Endothelial cell (in vitro differentiated cells): ENCODE data around the gene DHRS7. TPM values are rescaled to one million over a fixed set of nuclear protein-coding genes. Genes with fewer than 3 reads are reported as not detected.

ENCODE experiments used
- DNase-seq: peaks from one replicate; pipeline ENCODE4 v3.0.0; 2021; ENCODE audit warnings: low spot score
- H3K27ac Mint-ChIP-seq: one replicate; pipeline ENCODE4 v1.8.0; 2021; ENCODE audit warnings: mixed read lengths, inconsistent platforms; ENCODE audit not compliant: unreplicated experiment
- H3K27me3 Mint-ChIP-seq: one replicate; pipeline ENCODE4 v1.8.0; 2021; ENCODE audit warnings: mild to moderate bottlenecking, moderate library complexity, mixed read lengths, inconsistent platforms; ENCODE audit not compliant: unreplicated experiment
- H3K36me3 Mint-ChIP-seq: one replicate; pipeline ENCODE4 v1.8.0; 2021; ENCODE audit warnings: mild to moderate bottlenecking, low read depth, mixed read lengths, inconsistent platforms; ENCODE audit not compliant: unreplicated experiment
- H3K4me1 Mint-ChIP-seq: one replicate; pipeline ENCODE4 v1.8.0; 2021; ENCODE audit warnings: mild to moderate bottlenecking, mixed read lengths, inconsistent platforms; ENCODE audit not compliant: unreplicated experiment
- H3K4me3 Mint-ChIP-seq: one replicate; pipeline ENCODE4 v1.8.0; 2021; ENCODE audit warnings: mild to moderate bottlenecking, mixed read lengths, inconsistent platforms; ENCODE audit not compliant: unreplicated experiment
- H3K9me3 Mint-ChIP-seq: one replicate; pipeline ENCODE4 v1.8.0; 2021; ENCODE audit warnings: mixed read lengths, inconsistent platforms; ENCODE audit not compliant: unreplicated experiment
- total RNA-seq: library from RNA; stranded (reverse); fragmentation: NEBNext Ultra II Directional; extraction: Animal tissue kit (Norgen Biotek cat#: 25700); gene quantifications from one replicate; pipeline ENCODE4 v1.2.1, GENCODE V29; 2021; ENCODE audit not compliant: unreplicated experiment
- TF ChIP-seq, protein P1 (sequence below): fragments of 200-600 bp; sonication (generic); IDR thresholded peaks from one replicate; pipeline ENCODE4 v1.5.0; 2021; ENCODE audit warnings: antibody characterized with exemption; ENCODE audit not compliant: unreplicated experiment

Gene DHRS7
- total RNA-seq, 1 donor from 2014 or later: 67.3 TPM

DNA sequence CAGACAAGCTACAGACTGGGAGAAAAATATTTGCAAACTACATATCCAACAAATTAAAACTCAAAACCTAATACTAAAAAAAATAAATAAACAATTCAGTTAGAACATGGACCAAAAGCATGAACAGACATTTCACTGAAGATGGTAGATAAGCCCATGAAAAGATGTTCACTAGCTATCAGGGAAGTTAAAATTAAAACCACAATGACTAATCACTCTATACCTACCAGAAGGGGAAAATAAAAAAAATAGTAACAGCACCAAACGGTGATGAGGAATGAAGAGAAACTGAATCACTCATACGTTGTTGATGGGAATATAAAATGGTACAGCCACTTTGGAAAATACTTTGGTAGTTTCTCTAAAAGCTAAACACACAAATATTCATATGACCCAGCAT lies 31.1 kb upstream of the DHRS7 start:
- H3K4me1 Mint-ChIP-seq: peaks cover 12% of the 10 kb centered on the region
- no peak for DNase-seq
- H3K27ac Mint-ChIP-seq: no peak overlapping the region
- TF ChIP-seq, protein P1, sequence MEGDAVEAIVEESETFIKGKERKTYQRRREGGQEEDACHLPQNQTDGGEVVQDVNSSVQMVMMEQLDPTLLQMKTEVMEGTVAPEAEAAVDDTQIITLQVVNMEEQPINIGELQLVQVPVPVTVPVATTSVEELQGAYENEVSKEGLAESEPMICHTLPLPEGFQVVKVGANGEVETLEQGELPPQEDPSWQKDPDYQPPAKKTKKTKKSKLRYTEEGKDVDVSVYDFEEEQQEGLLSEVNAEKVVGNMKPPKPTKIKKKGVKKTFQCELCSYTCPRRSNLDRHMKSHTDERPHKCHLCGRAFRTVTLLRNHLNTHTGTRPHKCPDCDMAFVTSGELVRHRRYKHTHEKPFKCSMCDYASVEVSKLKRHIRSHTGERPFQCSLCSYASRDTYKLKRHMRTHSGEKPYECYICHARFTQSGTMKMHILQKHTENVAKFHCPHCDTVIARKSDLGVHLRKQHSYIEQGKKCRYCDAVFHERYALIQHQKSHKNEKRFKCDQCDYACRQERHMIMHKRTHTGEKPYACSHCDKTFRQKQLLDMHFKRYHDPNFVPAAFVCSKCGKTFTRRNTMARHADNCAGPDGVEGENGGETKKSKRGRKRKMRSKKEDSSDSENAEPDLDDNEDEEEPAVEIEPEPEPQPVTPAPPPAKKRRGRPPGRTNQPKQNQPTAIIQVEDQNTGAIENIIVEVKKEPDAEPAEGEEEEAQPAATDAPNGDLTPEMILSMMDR: no peak
- H3K4me3 Mint-ChIP-seq: no peak overlapping the region
- no peaks in the 10 kb centered on the region for H3K36me3 Mint-ChIP-seq
- H3K27me3 Mint-ChIP-seq: no peaks in the 10 kb centered on the region
- no peaks in the 10 kb centered on the region for H3K9me3 Mint-ChIP-seq

DNA sequence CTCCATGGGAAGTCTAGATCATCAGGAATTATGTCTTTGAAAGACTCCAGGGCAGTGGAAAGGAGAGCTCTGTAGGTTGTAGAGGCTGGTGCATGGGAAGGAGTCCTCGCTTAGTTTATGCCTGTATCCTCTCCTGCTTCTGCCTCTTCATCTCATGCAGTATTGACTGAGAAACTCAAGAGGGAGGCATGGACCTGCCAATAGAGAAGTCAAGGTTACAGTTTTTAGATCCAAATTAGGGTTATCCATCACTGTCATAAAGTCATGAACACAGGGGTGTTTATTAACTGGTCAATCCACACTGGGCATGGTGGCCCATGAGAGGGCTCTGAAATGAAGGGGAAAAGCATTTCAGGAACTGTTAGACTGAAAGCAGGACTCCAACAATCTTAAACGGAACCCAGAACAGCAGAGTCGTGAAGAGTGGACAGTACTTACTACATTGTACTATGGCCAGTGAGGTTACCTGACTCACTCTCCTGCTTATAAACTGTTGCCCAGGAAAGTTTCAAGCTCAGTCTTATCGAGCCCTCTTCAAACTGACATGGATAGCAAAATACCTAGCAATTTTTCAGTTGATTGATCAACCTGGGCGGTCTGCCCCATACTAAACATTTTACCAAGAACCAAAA lies 30.1 kb upstream of the DHRS7 start:
- no peak overlapping the region for H3K27ac Mint-ChIP-seq
- no peaks in the 10 kb centered on the region for H3K36me3 Mint-ChIP-seq
- TF ChIP-seq, protein P1: no peak
- no peak for DNase-seq
- no peak overlapping the region for H3K4me3 Mint-ChIP-seq
- H3K4me1 Mint-ChIP-seq: peaks cover 12% of the 10 kb centered on the region
- no peaks in the 10 kb centered on the region for H3K27me3 Mint-ChIP-seq
- H3K9me3 Mint-ChIP-seq: no peaks in the 10 kb centered on the region

DNA sequence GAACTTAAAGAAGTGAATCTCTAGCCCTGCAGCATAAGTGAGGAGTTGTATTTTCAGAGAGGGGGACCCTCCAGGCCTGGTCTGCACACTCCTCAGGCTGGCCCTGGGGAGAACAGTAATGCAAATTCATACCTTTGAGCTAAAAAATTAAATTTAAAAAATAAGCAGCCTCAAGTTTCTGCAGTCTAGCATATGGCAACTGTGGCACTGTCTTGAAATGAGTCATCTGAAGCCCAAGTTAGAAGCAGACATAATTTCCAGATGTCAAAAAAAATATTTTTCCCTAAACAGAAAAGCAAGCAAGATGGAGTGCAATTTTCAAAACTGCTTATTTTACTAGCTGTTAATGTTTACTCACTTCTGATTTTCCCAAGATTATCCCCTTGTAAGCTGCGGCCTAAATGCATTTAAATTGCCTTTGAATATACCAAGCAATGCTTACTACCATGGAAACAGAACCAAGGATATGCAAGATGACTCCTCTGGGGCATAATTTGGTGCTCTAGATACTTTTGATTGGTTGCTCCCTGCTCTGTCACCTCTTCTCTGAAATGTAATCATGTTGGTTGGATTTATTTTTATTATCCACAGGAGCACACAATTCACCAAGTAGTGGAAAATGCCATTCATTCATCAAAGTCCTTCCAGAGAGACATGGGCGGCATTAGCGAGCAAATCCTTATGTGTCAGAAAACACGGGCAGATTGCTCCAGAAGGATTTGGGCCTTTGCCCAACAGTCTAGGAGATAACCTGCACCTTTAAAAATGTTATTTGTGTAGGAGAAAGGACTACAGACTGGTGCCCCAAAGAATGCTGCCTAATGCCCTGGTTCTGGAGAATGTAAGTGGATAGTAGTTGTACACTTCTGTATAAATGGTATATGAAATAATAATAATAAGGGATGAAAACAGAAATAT lies 25.0 kb upstream of the DHRS7 start:
- no peak overlapping the region for H3K27ac Mint-ChIP-seq
- no peaks in the 10 kb centered on the region for H3K36me3 Mint-ChIP-seq
- H3K4me3 Mint-ChIP-seq: no peak overlapping the region
- no peaks in the 10 kb centered on the region for H3K27me3 Mint-ChIP-seq
- H3K9me3 Mint-ChIP-seq: no peaks in the 10 kb centered on the region
- no peak for DNase-seq
- peaks cover 3% of the 10 kb centered on the region for H3K4me1 Mint-ChIP-seq
- TF ChIP-seq, protein P1: no peak

DNA sequence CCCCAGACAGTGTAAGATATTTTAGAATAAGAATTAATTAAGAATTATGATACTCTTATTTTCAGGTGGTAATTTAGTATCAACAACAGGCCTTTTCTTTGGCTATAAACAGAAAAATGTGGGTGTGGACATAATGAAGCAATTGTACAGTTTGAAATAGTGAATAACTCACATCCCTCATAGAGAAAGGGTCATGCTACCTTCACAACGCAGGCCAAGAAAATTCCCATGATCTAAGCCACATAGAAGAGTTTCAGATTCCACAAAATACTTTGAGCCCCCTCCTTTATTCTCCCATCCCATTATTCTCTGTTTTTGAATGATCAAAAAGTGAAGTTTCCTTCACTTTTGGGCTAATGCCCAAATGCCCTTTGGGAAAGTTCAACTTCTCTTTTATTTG lies 23.5 kb upstream of the DHRS7 start:
- H3K4me3 Mint-ChIP-seq: no peak overlapping the region
- no peaks in the 10 kb centered on the region for H3K9me3 Mint-ChIP-seq
- H3K27ac Mint-ChIP-seq: no peak overlapping the region
- H3K4me1 Mint-ChIP-seq: peaks cover 3% of the 10 kb centered on the region
- TF ChIP-seq, protein P1: no peak
- H3K27me3 Mint-ChIP-seq: no peaks in the 10 kb centered on the region
- DNase-seq: no peak
- no peaks in the 10 kb centered on the region for H3K36me3 Mint-ChIP-seq

DNA sequence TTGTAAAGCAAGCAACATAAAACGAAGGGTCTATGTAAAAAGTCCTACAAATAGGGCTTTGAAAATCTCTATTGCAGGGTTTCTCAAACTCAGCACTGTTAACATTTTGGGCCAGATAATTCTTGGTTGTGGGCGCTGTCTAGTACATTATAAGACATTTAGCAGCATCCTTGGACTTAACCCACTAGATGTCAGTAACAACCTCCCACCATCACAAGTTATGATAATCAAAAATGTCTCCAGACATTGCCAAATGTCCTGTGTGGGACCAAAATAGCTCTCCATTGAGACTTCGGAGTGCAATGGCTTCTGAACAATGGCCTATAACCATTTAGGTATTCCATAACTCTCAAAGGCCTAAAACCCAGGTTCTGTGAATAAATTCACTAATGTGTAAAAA lies 22.9 kb upstream of the DHRS7 start:
- no peak overlapping the region for H3K4me3 Mint-ChIP-seq

More for the DNA sequence above, 22.9 kb upstream of the DHRS7 start:
- Mint-ChIP-seq H3K27ac (no peak overlapping the region), H3K36me3 (no peaks in the 10 kb centered on the region), H3K9me3 (no peaks in the 10 kb centered on the region), H3K4me1 (peaks cover 3% of the 10 kb centered on the region), H3K27me3 (no peaks in the 10 kb centered on the region)
- TF ChIP-seq, protein P1: no peak
- DNase-seq: no peak
